CD14-positive monocyte (primary cell): ENCODE results near the gene SPAG16. TPM values are rescaled to one million over a fixed set of nuclear protein-coding genes. Genes with fewer than 3 reads are reported as not detected.
"Not testable (repeated sequence)": the region's sequence is repeated elsewhere in the genome, so short reads cannot be mapped to it uniquely, and the experiment has no call there.

ENCODE experiments used
- DNase-seq, 3 donors: peaks; one replicate each; pipeline ENCODE4 v3.0.0-alpha.2; 2011 to 2022
- H2AFZ ChIP-seq: 2 replicates; pipeline ENCODE4 v1.6.0; 2012; ENCODE audit warnings: mild to moderate bottlenecking, low read depth, low read length, inconsistent platforms; ENCODE audit not compliant: insufficient read depth, poor library complexity, severe bottlenecking
- H3K27ac ChIP-seq, 2 donors: 1 replicate in 1 of 2; 2 replicates in 1 of 2; pipeline ENCODE4 v1.5.1; 2012 to 2013; ENCODE audit warnings: low read length in 2 of 2, control low read depth in 1 of 2, inconsistent platforms in 1 of 2, low read depth in 1 of 2, mild to moderate bottlenecking in 1 of 2
- H3K27me3 ChIP-seq, 2 donors: one replicate each; pipeline versions ENCODE4 v1.6.0 to v1.6.1; 2011 to 2013; ENCODE audit warnings: low read length in 2 of 2; ENCODE audit not compliant: control insufficient read depth in 2 of 2, insufficient read depth in 2 of 2
- H3K36me3 ChIP-seq, 2 donors: replicated peaks in 1 of 2; 1 replicate in 1 of 2; 2 replicates in 1 of 2; pipeline versions ENCODE4 v1.5.1 to v1.6.1; 2012 to 2013; ENCODE audit warnings: low read length in 2 of 2, control low read depth in 1 of 2, inconsistent platforms in 1 of 2, mild to moderate bottlenecking in 1 of 2; ENCODE audit not compliant: insufficient read depth in 2 of 2, control insufficient read depth in 1 of 2
- H3K4me1 ChIP-seq, 2 donors: 1 replicate in 1 of 2; 2 replicates in 1 of 2; pipeline versions ENCODE4 v1.5.1 to v1.6.1; 2012 to 2013; ENCODE audit warnings: low read length in 2 of 2, control low read depth in 1 of 2, inconsistent platforms in 1 of 2, mild to moderate bottlenecking in 1 of 2, moderate library complexity in 1 of 2; ENCODE audit not compliant: insufficient read depth in 2 of 2, control insufficient read depth in 1 of 2
- H3K4me2 ChIP-seq: replicated peaks from 2 replicates; pipeline ENCODE3; 2012; ENCODE audit warnings: low read length, moderate library complexity, mild to moderate bottlenecking; ENCODE audit not compliant: poor library complexity, severe bottlenecking; ENCODE audit errors: extremely low read depth
- H3K4me3 ChIP-seq, 3 experiments: fragments of 200-600 bp in 1 of 3; sonication (generic) in 1 of 3; replicated peaks in 1 of 3; 1 replicate in 2 of 3; 2 replicates in 1 of 3; pipeline ENCODE4 v1.5.1; 2011 to 2013; ENCODE audit warnings: low read length in 3 of 3, mild to moderate bottlenecking in 3 of 3, control low read depth in 2 of 3, low read depth in 2 of 3, inconsistent platforms in 1 of 3, moderate library complexity in 1 of 3
- H3K79me2 ChIP-seq: 2 replicates; pipeline ENCODE4 v1.6.0; 2012; ENCODE audit warnings: mild to moderate bottlenecking, control low read depth, inconsistent platforms, low read length, moderate library complexity; ENCODE audit not compliant: insufficient read depth
- H3K9ac ChIP-seq: 2 replicates; pipeline ENCODE4 v1.6.0; 2017; ENCODE audit warnings: low read length, mild to moderate bottlenecking; ENCODE audit not compliant: insufficient read depth, poor library complexity, severe bottlenecking
- H3K9me3 ChIP-seq, 2 donors: replicated peaks in 1 of 2; 1 replicate in 1 of 2; 2 replicates in 1 of 2; pipeline versions ENCODE4 v1.5.1 to v1.6.1; 2012 to 2013; ENCODE audit warnings: low read length in 2 of 2, control low read depth in 1 of 2; ENCODE audit not compliant: control insufficient read depth in 1 of 2, insufficient read depth in 1 of 2
- H4K20me1 ChIP-seq: 2 replicates; pipeline ENCODE4 v1.6.0; 2012; ENCODE audit warnings: mild to moderate bottlenecking, low read length, control low read depth, moderate library complexity; ENCODE audit not compliant: insufficient read depth
- H3K27ac Mint-ChIP-seq, 7 donors: one replicate each; pipeline ENCODE4 v1.8.0; 2020; ENCODE audit warnings: mild to moderate bottlenecking in 7 of 7, mixed read lengths in 7 of 7, moderate library complexity in 6 of 7, inconsistent platforms in 2 of 7
- H3K27me3 Mint-ChIP-seq, 3 donors: one replicate each; pipeline ENCODE4 v1.8.0; 2021 to 2022; ENCODE audit warnings: low read depth in 3 of 3, mild to moderate bottlenecking in 3 of 3, mixed read lengths in 3 of 3, moderate library complexity in 3 of 3, inconsistent platforms in 1 of 3
- H3K36me3 Mint-ChIP-seq, 2 donors: one replicate each; pipeline ENCODE4 v1.8.0; 2020; ENCODE audit warnings: mixed read lengths in 2 of 2, inconsistent platforms in 1 of 2, mild to moderate bottlenecking in 1 of 2
- H3K4me1 Mint-ChIP-seq: one replicate; pipeline ENCODE4 v1.8.0; 2020; ENCODE audit warnings: mild to moderate bottlenecking, mixed read lengths
- H3K4me3 Mint-ChIP-seq, 2 donors: one replicate each; pipeline ENCODE4 v1.8.0; 2020; ENCODE audit warnings: mild to moderate bottlenecking in 2 of 2, mixed read lengths in 2 of 2, moderate library complexity in 1 of 2
- H3K9me3 Mint-ChIP-seq, 7 donors: one replicate each; pipeline ENCODE4 v1.8.0; 2020 to 2022; ENCODE audit warnings: mixed read lengths in 7 of 7, mild to moderate bottlenecking in 6 of 7, moderate library complexity in 6 of 7, inconsistent platforms in 2 of 7
- CTCF ChIP-seq: fragments of 200-600 bp; IDR thresholded peaks from one replicate; pipeline ENCODE4 v1.8.0; 2022; ENCODE audit warnings: antibody characterized with exemption, mild to moderate bottlenecking
- WGBS: methylation state at CpG from one replicate; pipeline ENCODE4 v1.1.5; 2013; ENCODE audit warnings: missing lambda C conversion rate; ENCODE audit not compliant: insufficient coverage; 5-methylcytosine and 5-hydroxymethylcytosine counted together
- intact Hi-C, 2 donors: fragments of 100-400 bp; cut with micrococcal nuclease; formaldehyde crosslinking; loops; one replicate each; pipeline versions ENCODE4 v1.15.0 to v1.15.1; 2023
- polyA plus RNA-seq, 3 donors: library from polyadenylated mRNA; depleted of rRNA in 1 of 3; unstranded in 2 of 3; stranded (reverse) in 1 of 3; fragments of 300-500 nt in 2 of 3; fragments of >200 nt in 1 of 3; fragmentation: Illumina TruSeq in 2 of 3; gene quantifications; 1 replicate in 2 of 3; 2 replicates in 1 of 3; pipeline ENCODE4 v1.2.3, GENCODE V29; 2012 to 2021

SPAG16 gene
- polyA plus RNA-seq, 3 donors: 0.12 to 0.30 TPM; not detected in 1

DNA sequence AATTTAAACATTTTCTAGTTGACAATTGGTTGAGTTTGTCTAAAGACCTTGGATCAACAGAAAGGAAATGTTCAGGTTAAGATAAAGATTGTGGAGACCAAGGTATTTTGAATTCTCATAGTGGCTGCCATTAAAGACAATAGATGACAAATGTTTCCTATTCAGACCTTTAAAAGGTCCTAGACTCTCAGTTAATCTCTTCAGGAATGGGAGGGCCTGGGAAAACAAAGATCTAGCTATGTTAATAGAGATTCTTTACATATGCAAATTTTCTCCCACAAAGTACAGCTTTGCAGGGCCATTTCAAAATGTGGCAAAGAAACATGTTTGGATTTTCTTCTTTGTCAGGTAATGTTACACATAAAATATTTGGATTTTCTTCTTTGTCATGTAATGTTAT lies 403.9 kb downstream of the SPAG16 start:
- no peak for TF ChIP-seq CTCF
- H3K27me3 Mint-ChIP-seq: peaks cover 0 to 5% (median 2%) of the 10 kb centered on the region in 3 donors
- Histone ChIP-seq H3K27me3 (no peaks in the 10 kb centered on the region), H3K4me2 (no peak overlapping the region), H3K9me3 (peaks cover 0 to 4% of the 10 kb centered on the region in 2 donors), H3K4me1 (no peaks in the 10 kb centered on the region), H3K9ac (no peak overlapping the region), H3K79me2 (no peaks in the 10 kb centered on the region), H3K27ac (no peak overlapping the region), H3K36me3 (no peaks in the 10 kb centered on the region), H2AFZ (no peak overlapping the region), H3K4me3 (no peak overlapping the region), H4K20me1 (no peaks in the 10 kb centered on the region)
- H3K36me3 Mint-ChIP-seq: no peaks in the 10 kb centered on the region
- DNase-seq: no peak
- H3K4me3 Mint-ChIP-seq: no peak overlapping the region
- H3K4me1 Mint-ChIP-seq: no peaks in the 10 kb centered on the region
- H3K27ac Mint-ChIP-seq: no peak overlapping the region
- intact Hi-C loops: no loop called here
- H3K9me3 Mint-ChIP-seq: peaks cover 3 to 10% (median 4%) of the 10 kb centered on the region in 7 donors

GRCh38 chr2:213688825-213689224 lies 404.6 kb downstream of the SPAG16 start:
- H3K4me3 ChIP-seq, intact Hi-C loops, H3K79me2 ChIP-seq, DNase-seq, H3K27ac Mint-ChIP-seq, H3K36me3 Mint-ChIP-seq, H2AFZ ChIP-seq, H3K4me1 Mint-ChIP-seq, H3K27me3 ChIP-seq, H3K9me3 ChIP-seq, H3K4me1 ChIP-seq, H3K27me3 Mint-ChIP-seq, H3K4me2 ChIP-seq, H3K27ac ChIP-seq, H3K36me3 ChIP-seq, H4K20me1 ChIP-seq, H3K4me3 Mint-ChIP-seq, H3K9ac ChIP-seq: not testable (repeated sequence)
- peaks cover 3 to 10% (median 4%) of the 10 kb centered on the region in 7 donors for H3K9me3 Mint-ChIP-seq
- WGBS: 70% methylated on average over 2 of the region's 3 CpGs
